Frontal cortex (tissue), 4 donors: ENCODE results near the gene MORN1. TPM values are rescaled to one million over a fixed set of nuclear protein-coding genes. Genes with fewer than 3 reads are reported as not detected.
"Not testable (repeated sequence)": the region's sequence is repeated elsewhere in the genome, so short reads cannot be mapped to it uniquely, and the experiment has no call there.

ENCODE experiments used
- DNase-seq, 2 donors: peaks; one replicate each; pipeline ENCODE4 v3.0.0; 2012; ENCODE audit warnings: low spot score in 2 of 2
- FAIRE-seq: peaks from 2 replicates; lab custom pipeline; 2012; peaks lifted over from hg19 to GRCh38; lab: Jason Lieb, UNC
- total RNA-seq: library from RNA; depleted of rRNA; stranded (reverse); fragments of >200 nt; gene quantifications from one replicate; pipeline ENCODE4 v1.2.3, GENCODE V29; 2014
- donor health status: control.
- donor health status: control.
- donor health status: control.

MORN1 gene
- total RNA-seq, 1 donor from 2014 or later: 11.0 TPM

DNA sequence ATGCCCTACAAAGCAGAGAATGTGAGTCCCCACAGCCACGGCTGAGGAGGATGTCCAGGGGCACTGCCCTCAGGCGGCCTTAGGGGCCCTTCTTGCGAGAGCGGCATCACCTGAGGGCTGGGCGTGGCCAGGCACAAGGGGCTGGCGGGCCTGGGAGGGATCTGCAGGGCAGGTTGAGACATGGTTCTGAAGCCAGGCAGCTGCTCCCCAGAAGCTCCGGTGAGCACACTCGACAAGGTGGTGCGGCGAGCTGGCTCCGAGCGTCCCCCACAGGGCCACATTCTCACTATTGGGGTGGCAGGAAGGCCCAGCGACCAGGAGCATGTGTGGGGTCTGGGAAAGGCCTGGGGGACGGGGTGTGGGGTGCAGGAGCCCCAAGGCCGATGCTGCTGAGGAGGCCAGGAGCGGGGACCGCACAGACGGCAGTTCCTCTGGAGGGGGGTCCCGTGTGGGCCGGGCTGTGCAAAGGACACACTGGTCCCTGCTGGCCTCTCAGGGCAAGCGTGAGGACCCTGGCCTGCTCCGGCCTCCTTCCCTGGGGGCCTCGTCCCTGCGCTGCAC lies 47.2 kb downstream of the MORN1 start:
- no peak for DNase-seq
- no peak for FAIRE-seq

DNA sequence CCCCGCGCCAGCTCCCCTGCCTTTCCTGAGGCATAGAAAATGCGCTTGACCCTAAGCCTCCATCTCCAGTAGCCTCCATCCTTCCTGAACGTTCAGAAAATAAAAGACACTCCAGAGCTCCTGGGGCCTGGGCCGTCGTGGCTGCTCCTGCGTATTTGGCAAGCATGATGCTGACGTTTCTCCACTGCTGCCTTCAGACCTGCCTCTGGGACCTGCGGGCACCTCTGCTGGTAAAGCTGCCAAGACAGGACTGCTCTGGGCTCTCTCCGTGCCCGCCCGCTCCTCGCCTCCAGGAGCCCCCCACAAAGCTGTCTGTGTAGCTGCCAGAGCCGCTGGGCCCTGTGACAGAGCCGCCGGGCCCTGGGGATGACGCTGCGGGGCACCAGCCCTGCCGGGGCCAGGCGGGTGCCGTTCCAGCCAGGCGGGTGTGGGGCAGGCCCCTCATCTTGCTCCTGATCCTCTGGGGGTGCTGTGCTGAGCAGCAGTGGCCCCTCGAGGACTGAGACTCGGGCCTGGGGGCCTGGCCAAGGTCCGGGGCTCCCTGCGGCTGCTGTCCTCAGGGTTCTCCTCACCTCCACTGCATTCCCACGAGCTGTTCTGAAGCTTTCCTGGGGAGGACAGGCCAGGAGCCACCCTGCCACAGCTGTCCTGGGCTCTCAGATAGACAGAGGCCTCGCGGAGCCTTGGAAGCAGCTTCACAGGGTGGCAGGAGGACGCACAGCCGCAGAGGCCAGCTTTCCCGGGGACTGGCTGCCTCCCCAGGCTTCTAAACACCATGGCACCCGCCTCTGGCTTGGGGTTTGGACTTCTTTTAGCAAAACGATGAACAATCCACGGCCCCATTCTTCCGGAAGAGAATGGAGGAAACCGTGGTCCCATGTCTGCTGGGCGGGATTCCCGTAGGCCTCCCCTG lies 48.1 kb downstream of the MORN1 start:
- FAIRE-seq (no peak), DNase-seq (no peak)

DNA sequence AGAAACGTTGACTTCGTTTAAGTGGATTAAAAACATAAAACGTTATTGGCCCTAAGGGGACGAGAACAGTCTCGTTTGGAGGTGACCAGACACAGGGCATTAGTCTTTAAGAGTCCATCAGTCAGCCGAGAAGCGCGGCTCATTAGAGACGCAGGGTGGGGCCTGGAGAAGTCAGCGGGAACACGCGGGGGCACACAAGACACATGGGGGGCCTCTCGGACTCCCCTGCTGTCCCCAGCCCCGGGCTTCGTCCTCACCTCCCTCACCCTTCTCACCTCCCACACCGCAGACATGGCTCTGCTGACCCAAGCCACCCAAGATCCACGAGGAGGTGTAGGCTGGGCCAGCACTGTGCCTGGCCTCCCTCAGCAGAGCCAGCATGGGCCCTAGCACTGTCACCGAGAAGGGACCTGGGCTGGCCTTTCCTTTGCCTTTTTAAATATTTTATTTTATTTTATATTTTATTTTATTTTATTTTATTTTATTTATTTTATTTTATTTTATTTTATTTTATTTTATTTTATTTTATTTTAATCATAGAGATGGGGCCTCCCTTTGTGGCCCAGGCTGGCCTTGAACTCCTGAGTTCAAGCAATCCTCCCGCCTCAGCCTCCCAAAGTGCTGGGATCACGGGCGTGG lies 48.9 kb downstream of the MORN1 start:
- FAIRE-seq (no peak), DNase-seq (no peak)

DNA sequence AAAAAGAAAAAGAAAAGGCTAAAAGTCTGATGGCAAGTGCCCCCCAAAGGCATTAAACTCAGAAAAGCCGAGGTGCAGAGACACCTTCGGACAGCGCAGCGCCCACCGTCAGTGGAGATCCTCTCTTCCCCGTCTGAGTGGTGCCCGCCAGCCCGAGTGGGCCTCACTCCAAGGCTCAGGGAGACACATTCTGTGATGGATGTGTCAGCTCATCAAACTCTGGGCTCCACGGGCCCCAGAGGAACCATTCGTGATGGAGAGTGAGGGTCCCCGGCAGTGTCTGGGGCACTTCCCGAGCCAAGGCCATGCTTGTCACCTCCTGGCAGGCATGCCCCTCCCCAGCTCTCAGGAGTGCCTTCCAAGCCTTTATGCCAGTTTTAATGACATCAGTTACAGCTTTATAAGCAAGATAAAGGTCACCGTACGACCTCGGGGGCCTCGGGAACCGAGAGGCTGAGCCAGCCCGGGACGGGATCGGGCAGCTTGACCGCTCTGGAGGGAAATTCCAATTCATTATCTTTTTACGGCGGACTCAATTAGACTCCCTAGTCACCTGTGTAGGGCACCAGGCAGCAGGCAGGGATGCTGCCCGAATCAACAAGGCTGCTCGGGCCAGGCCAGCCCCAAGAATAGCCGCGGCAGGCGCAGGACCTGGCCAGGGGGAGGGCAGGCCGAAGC lies 49.5 kb downstream of the MORN1 start:
- DNase-seq: no peak
- no peak for FAIRE-seq

DNA sequence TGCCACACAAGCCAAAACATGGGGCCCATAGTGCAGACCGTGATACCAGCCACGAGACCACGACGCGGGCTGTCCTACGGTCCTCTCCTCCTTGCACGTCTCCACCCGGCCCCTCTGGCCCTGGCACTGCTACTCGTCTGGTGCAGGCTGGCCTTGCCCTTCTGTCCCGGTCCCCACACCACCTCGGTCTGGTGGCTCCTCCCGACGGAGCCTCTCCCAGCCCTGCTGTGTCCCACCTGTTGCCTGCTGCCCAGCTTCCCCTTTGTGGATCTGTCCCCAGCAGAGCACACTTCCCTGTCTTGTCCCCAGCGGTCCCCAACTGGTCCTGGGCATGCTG lies 50.5 kb downstream of the MORN1 start:
- no peak for FAIRE-seq

DNA sequence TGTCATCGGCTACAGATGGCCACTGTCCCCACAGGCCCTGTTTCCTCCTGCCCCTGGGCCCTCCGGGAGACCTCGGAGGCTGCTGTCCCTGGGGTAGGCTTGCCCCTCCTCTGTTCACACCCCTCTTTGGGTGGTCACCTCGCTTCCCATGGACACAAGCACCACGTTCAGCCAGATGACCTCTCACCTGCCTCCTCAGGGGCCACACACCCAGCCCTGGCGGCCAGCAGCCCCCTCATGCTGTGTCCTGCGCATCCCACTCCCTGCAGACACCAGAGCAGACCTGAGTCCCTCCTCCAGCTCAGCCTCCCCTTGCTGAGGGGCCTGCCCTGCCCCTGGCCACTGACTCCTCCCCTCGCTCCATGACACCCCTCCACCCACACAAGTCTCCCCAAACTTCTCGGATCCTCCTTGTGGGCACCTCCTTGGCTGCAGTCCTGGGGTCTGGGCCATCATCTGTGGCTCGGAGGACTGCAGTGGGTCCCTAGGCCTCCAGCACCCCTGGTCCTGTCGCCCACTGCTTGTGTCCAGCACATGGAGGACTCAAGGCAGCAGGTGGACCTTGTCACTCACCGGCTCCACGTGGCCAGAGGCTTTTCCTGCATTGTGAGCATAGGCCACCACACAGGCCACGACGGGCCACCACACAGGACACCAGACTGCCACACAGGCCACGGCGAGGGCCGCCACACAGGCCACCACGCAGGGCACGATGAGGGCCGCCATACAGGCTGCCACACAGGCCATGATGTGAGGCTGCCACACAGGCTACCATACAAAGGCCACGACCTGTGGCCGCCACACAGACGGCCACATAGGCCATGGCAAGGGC lies 51.1 kb downstream of the MORN1 start:
- FAIRE-seq (no peak), DNase-seq (no peak)

More for the DNA sequence above, 50.5 kb downstream of the MORN1 start:
- no peak for DNase-seq

DNA sequence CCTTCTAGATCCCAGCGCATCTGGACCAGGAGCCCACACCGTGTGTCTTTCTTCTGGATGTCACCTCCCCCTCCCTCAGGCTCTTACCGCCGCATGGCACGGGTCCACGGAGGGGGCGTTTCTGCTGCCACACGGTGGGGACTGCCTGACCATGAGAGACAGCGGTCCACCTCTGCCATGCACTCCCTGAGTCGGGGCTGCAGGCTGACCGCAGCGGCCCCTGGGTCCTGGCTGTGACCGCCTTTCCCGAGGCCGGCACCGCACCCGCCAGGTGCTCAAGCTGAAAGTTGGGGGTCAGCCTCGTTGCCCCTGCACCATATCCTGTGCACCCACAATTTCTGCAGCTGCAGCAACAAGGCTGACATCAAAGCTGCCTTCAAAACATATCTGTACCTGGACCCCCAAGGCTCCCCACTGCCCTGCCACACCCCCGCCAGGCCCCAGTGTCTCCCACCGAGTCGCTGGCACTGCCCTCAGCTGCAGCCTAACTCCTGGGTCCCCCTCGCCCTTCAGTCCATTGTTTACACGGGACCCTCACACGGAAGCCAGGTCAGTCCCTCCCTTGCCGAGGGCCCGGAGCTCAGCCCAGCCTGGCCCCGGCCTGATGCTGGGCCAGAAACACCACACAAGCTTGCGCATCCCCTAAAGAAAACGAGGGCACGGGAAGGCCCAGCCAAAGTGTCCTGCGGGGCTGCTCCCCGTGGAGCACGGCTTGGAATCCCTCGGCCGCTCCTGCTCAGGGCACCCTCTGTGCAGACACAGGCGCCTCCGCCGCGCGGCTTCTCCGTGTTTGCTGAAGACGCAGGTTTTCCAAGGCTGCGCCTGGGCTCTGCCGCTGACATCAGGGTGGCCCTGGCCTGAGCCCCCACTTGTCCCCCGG lies 51.9 kb downstream of the MORN1 start:
- no peak for DNase-seq
- FAIRE-seq: no peak

DNA sequence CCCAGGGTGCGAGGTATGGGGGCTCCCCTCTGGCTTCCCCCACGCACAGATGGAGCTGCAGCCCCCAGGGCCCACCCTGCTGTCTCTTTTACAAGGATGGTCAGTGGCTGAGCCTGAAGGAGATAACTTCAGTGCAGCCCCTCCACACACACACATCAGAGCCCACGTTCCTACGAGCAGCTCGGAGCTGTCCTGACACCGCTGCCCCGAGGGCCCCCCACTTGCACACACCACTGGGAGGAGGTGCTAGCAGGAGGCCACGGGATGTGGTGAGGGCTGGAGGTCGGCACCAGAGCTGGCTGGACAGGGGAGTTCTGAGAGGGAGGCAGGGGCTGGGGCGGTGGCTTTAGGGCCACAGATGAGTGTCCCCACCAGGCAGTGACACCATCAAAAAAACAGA lies 53.9 kb downstream of the MORN1 start:
- FAIRE-seq (no peak), DNase-seq (no peak)

DNA sequence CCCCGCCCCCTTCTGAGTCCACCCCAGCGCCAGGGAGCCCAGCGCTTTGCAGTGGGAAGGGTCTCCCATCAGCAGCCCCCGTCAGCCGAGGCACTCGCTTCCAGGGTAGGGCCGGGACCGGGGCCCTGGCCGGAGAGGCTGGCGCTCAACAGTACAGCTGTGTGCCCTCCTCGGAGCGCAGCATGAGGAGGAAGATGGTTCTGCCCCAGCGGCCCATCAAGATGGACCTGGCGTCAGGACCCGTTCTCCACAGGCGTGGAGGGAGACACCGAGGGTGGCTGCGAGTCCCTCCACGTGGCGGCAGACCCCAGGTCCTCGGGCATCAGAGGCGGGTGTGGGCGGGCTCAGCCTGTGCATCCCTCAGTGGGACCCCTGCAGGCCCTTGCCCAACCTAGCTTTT lies 54.3 kb downstream of the MORN1 start:
- no peak for FAIRE-seq

DNA sequence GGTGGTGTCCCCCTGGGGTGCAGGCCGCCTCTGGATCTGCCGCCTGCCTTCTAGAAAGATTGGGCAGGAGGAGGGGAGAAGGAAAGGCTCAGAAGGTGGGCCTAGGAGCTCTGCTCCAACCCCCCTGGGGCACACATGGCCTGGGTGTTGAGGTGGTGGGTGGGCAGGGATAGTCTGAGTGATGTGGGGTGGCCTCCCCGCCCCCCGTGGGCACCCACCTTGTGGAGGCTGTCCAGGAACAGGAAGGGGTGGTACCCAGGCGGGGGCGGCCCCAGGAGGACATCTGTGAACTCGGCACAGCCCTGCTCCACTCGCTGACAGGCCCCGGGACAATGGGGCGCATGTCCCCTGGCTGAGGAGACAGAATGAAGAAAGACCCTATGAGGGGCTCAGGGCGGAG lies 54.9 kb downstream of the MORN1 start:
- DNase-seq (no peak), FAIRE-seq (no peak)

More for the DNA sequence above, 54.3 kb downstream of the MORN1 start:
- no peak for DNase-seq

DNA sequence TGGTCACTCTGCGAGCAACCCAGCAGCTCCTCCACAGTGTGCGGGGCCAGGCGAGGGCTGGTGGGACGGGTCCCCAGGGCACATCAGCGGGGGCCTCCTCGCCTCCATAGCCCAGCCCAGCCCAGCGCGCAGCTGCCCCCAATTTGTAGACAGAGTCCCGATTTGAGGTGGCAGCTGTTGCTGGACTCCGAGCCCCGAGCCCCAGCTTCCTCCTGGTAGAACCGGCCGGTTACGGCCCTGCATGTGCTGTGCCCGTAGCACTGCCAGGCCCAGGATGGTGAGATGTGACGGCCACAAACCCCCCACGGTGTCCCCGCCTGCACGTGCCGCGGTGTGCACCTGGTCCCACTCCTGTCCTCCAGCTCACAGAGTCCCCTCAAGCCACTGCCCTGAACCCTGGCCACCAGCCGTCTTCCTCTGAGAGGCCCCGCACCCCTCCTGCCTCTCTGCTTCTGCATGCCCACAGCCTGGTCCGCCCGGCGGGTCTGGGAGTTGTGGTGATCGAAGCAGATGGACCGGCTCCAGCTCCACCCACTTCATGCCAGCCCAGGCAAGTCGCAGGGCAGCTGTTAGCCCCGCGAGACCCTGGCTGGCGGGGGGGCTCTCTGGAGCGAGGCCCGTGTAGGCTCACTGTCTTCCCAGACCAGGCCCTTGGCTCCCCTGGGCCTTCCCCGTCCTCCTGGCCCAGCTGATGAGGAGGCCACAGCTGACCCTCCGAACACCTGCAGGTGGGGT lies 55.5 kb downstream of the MORN1 start:
- no peak for FAIRE-seq
- no peak for DNase-seq

DNA sequence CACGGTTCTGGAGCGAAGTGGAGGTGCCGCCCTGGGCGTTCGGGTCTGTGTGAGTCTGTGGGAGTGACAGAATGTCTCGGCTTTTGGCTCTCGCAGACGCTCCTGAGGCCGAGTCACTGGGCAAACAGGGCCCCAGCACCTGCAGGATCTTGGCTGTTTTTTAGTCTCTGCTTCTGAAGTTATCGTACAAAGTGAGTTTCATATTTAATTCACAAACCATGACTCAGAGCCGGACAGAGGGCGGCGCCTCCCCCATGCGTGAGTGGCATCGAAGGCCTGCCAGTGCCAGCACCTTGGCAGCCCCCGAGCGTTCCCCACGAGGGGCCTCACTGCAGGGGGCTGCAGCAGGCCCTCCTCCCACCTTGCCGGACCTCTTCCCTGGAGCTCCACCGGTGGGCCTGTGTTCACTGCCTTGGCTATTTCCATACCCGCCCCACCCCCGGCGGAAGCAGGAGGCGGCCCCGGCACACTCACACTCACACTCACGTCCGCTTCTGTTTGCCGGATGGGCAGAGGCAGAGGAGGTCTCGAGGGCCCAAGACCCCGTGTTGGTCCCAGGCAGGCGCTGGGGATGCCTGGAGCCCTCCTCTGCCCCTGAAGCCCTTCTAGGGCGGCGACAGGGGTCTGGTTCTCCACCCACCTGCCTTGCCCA lies 56.3 kb downstream of the MORN1 start:
- no peak for DNase-seq
- FAIRE-seq: no peak

DNA sequence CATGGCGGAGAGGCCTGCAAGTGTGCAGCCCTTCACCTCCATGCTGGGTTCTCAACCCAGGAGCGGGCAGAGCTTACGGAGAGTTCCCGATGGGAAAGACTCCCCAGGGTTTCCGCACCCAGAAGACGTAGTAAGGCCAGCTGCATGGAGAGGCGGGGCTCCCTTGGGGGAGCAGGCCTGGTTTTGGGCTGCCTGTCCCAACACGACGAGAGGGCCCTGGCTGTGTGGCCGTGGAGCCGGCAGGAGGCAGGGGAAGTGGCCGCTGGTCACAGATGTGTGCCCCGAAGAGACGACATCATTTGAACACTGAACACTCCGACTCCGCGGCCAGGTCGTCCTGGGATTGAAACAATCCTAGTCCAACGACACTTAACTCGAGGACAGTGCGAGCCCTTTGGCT lies 57.0 kb downstream of the MORN1 start:
- DNase-seq (no peak), FAIRE-seq (no peak)

DNA sequence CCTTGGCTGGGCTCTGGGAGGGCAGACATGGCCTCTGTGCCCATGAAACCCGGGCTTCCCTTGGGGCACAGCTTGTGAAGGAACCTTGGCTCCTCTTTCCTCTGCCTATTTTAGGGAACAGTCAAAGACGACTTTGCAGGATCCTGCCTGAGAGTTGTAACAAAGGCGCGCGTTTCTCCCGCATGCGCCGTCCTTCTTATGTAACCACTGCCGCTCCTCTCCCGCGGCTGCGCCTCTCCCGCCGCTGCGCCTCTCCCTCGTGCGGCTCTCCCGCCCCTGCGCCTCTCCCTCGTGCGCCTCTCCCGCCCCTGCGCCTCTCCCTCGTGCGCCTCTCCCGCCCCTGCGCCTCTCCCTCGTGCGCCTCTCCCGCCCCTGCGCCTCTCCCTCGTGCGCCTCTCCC lies 59.8 kb downstream of the MORN1 start:
- not testable (repeated sequence) for DNase-seq, FAIRE-seq

DNA sequence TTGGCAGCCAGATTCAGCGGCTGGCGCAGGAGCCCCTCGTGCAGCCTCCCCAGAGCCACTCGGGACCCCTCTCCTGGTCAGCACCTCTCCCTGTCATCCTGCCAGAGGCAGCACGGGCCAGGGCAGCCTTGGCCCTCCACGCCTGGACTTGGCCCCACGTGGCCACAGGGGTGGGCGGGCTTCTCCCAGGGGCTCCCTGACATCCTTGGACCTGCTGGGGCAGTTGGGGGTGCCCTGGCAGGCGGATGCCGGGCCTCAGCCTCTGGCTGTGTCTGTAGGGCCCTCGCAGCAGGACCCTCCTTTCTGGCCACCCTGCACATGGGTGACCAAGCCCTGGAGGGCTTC lies 60.2 kb downstream of the MORN1 start:
- DNase-seq (no peak), FAIRE-seq (no peak)

DNA sequence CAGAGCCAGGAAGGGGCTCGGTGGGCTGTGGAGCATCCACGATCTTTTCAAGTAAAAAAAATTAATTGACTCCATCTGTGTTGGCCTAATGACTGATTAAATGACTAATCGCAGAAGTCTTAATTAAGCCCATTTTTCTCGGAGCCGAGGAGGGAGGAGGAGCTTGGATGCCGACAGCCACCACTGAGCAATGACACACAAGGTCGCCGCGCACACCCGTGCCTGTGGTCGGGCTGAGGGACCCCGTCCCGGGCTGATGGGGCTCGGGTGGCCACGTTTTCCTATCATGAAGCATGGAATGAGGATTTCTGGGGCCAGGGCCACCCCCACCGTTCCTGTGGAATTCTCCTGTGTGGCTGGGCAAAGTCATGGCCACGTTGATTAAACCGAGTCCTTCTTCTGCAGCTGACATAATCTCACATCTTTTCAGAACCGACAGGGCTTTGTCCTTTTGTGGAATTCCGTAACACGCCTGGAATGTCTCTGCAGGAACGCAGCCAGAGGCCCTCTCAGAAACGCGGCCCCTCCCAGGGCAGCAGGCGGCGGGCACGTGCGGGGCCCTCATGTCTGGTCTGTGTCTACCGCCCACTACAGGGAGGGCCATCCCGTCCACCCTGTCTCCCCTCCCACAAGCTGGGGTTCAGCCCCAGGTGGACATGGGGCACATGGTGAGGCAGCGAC lies 60.7 kb downstream of the MORN1 start:
- FAIRE-seq: no peak
- no peak for DNase-seq

DNA sequence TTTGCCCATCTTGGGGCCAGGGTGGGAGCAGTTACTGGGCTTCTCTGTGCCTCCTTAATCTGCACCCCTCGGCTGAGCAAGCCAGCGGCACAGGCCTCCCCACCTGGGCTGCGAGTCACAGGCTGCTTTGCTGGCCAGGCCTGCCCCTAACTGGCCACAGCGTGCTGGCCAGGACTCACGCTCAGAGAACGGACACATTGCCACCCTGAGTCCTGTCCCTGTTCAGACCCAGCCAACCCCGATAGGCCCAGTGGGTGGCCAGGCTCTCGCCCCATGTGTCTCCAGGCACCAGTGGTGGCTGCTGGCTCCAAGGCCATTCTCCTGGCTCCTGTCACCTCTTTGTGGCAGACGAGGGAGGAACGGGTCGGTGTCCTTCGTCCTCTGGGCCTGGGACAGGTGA lies 61.3 kb downstream of the MORN1 start:
- no peak for FAIRE-seq

More for the DNA sequence above, 61.3 kb downstream of the MORN1 start:
- no peak for DNase-seq
